NCI-H1417 treated with DMSO at 0.1 percent for 48 hours (cell line): ENCODE measurements around the gene DLX1.

Source experiments
- DNase-seq: peaks from one replicate; lab custom pipeline; 2025; lab: John Stamatoyannopoulos, UW

Gene DLX1

DNA sequence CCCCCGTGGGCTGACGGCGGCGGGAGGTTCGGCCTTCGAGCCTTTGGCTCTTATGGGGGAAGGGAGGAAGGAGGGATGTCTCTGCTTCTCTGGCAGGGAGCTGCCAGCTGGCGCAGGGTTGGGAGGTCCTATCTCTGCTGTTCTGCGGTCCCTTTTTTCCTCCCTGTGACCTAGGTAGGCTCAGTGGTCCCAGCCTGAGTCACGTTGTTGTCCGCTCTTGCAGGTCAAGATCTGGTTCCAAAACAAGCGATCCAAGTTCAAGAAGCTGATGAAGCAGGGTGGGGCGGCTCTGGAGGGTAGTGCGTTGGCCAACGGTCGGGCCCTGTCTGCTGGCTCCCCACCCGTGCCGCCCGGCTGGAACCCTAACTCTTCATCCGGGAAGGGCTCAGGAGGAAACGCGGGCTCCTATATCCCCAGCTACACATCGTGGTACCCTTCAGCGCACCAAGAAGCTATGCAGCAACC, 2.5 kb downstream of the DLX1 start:
- no peak for DNase-seq

DNA sequence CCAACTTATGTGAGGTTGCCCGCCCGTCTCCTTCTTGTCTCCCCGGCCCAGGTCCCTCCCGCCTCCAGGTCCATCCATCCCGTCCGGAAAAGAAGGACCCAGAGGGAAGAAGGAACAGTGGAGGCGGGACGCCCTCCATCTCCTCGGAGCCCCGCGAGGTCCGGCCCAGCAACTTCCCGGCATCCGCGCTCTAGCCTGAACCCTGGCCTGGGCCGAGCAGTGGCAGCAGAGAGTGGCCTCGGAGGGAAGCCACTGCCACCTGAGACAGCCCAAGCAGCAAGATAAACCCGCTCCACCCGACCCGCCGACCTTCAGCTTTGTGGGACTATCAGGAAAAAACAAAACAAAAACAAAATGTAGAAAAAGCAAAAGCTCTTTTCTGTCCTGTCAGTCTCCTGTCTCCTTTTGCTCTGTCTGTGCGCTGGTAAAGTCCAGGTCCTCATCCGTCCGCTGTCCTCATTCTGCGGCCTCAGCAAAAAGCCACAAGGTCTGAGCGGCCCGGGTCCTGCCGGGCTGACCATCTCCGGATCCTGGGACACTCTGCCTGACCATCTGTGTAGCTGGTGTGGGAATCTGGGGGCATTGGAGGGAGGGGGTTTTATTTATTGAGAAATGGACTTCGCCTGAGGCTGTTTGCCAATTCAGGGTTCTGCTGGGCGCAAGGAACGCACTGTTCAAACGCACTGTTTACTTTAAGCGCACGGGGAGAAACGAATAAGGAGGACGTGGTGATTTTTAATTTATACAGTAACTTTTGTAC, 3.1 kb downstream of the DLX1 start:
- no peak for DNase-seq

DNA sequence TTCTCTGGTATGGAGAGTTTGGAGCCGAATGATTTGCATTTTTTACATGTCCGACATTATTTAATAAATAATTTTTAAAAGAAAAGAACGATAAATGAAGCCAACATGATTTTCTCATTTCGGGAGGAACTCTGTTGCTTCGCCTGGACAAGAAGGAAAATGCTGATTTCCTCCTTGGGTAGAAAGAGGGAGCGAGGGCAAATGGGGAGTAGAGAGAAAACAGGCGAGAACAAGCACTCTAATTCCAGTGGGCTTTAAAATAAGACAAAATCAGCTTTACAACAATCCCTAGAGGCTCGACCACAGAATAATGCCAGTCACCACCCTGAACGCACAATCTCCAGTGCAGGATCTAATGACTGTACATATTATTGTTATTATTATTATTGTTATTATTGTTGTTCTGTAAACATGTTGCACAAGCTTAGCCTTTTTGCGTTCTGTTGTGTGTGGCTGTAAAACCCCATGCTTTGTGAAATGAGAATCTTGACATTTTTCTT, 3.7 kb downstream of the DLX1 start:
- DNase-seq, result no peak

DNA sequence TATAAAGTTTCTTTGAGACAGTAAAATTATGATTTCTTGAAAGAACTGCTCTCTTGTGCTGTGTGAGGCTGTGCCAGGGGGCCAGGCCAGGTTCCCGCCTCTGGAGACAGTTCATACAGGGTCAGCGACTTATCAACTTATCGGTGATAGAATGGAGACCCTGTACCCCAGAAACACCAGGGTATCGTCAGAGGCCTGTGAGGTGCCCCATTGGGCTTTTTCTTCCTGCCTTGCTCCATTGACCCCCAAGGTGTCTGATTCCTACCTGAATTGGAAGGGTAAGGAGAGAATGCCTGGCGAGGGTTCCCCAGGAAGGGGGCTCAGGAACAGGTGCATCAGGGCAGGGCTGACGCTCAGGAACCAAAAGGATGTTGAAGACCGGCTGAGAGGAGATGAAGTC, 4.3 kb downstream of the DLX1 start:
- DNase-seq, result no peak

DNA sequence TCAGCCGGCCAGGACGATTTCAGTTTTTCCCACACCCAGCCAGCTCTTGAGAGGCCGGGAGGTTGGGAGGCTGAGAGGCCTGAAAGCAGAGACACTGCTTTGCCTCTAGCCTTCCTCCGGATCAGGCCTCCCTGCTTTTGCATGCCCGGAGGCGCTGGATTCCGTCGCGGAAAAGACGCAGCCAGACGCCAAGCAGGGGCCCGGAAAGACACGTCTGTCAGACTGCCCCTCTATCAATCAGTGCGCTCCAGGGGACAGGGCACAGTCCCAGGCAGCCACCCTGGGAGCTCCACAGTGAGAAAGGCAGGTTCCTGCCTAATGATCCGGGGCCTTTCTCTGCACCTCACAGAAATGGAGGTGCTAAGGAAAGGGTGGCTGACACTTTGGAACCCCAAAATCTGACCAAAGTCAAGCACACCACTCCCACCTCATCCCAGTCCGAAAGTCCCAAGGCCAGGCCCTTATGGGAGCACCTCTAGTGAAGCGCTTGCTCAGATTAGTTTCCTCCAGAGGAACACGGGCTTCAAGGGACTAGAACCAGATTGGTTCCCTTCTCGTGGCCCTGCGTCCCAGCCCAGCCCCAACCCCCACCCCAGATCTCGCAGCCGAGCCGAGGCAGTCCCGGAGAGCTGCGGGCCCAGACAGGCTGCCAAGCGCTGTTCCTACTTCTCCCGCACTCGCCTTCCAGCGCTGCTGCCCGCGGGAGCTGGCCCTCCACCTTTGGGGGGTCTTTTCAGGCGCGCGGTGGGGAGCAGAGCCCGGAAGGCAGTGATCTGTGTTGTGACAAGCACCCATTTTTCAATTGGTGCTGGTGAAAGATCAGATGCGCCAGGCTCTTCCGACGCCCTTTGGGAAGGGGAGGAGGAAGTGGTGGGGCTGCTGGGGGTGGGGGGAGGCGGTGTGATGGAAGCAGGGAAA, 5.0 kb downstream of the DLX1 start:
- DNase-seq, result no peak

DNA sequence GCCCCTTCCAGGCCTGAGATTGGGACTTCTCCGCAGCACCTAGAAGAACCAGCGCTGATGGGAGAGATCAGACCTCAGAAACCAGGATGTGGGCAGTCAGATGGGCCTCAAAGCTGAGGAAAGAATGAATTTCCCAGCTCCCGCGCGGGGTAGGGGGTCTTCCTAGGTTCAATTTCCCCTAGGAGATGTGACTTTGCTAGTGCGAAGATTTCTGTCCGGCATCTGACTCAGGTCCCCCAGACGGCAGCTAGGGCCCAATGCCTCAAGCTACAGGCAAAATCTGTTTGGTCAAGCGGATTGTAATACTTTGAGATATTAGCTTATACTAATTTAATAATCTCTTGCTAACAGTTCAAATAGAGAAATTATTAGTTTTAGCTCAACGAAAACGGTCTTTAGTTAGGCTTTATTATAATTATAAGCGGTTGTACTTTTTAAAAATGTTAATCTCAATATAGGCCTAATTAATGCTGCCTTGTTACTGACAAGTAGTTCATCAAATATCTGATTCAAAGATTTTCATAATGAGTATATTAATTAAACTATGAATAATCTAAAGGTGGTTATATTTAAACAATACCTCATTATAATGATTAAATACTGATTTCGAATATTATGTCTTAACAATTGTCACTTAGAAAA, 5.8 kb downstream of the DLX1 start:
- DNase-seq, result no peak

DNA sequence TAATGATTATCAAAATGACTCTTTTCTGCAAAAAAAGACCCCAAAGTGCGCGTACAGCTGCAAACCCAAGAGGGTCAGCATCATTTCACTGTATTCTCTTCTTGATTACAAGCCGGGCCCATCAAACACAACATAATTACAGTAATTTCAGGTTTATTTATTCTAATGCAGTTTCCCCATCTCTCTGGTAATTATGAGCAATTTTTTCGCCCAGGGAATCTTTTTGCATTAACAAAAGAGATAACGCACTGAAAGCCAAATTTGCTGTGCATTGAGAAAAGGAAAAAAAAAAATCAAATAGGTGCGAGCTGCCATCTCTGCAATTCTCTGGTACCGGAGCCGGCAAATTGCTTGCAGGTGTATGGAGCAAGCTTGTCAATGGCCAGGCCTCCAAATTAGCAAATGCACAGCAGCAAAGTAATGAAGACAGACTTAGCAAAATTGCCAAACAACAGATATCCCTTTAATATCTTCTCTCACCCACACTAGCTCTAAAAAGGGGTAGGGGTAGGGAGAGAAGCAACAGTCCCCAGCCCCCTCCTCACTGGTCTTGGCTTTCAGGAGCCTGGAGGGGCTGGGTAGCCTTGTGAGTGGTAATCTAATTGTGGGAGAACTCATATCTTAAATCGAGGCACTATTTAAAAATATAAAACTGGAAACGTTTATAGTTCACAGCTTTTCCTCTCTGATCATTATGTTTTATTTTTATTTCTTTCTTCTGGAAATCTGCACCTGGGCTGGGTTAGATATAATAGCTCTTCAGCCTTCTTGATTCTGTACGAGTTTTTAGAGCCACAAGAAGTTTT, 6.7 kb downstream of the DLX1 start:
- no peak for DNase-seq

DNA sequence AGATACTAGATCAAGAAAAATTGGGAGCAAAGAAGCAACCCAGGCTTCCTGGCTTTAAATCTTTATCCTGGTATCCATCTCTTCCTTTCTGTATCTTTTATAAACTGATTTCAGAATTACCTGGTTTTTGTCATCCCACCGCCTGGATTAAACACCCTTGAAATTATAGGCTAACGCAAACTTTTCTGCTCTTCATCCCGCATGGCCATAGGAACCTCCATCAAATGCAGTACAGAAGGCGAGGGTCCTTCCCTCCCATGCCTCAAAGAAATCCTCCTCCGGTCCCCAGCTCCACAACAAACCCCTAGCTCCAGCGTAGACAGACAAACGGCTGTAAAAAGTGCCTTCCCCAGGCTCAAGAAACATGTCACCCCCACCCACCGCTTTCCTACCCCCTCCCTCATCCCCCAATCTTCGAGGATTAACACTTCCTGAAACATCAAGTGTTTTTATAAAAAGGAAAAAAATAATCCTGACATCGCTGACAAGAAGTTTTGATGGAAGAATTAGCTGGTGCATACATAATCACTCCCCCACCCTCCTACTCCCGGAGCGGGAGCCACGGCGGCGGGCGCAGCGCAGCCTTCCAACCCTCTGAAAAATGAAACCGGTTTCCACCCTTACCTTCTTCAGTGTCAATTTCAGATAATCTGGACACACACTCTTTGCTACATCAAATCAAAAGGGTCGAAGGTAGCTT, 7.6 kb downstream of the DLX1 start:
- DNase-seq, result no peak

DNA sequence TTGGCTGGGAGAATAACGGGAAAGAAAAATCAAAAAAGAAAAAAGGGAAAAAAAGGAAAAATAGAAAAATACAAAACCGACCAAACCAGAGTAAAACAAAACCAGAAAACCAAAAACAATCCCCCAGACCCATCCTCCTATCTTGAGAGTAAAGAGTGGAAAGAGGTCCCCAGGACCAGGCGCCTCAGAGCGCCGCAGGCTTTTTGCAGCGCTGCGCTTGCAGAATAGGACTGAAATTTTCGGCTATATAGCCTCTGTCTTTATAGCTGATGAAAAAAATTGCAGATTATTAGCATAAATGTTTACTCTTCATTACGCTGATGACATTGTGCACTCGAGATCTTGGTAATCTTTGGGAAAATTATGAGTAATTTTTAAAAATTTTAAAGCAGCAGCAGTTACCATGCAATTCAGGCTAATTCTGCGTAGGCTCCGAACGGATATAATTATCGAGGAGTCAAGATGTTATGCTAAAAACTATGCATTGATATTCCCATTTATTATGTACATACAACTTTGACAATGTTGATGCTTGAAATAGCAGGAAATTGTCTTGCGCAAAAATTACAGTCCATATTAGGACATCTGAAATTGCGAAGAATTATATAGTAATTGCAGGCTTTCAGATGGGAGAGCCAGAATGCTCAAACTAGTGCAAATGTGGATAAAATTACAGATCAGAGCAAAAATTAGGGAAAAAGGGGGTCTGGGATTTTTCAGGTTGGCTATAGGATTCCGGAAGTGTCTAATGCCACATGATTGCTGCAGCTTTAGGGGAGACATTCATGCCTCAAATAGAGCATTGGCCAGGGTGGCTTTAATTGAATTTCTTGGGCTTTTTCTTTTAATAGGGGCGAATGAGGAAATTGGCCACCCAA, 8.3 kb downstream of the DLX1 start:
- no peak for DNase-seq

DNA sequence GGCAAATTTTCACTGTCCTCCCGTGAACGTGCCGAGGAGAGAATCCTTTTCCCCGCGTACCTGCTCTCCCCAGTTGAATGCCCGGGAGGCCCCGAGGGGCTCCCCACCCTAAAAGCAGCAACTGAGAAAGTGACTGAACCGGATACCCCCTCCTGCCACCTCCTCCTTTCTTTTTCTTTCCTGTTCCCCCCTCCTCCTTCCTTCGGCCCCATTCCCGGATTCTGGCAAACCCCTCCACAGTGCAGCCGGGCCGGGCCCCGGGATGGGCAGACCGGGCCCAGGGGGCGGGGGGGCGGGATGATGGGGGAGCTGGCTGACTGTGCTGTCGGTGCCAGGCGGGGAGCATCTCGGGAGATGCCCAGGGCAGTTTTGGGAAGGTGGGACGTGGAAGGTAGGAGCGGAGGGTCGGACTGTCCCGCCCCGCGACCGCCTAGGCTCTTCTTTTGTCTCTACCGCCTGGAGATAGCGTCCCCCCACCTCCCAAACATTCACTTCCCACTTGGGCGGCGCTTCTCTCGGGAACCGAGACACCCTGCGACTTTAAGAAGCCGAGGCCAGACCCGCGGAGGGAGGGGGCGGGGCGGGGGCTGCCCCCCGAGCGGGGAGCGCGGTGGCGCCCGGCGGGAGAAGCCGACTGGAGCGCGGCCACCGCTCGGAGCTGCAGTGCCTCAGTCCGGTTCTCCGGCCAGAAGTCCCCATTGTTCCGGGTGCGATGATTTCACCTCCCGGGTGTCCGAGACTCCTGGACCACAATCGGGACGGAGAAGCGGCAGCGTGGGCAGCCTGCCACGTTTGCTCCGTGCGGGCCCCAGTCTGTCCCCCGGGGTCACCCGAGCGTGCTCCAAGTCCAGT, 9.2 kb downstream of the DLX1 start:
- no peak for DNase-seq

DNA sequence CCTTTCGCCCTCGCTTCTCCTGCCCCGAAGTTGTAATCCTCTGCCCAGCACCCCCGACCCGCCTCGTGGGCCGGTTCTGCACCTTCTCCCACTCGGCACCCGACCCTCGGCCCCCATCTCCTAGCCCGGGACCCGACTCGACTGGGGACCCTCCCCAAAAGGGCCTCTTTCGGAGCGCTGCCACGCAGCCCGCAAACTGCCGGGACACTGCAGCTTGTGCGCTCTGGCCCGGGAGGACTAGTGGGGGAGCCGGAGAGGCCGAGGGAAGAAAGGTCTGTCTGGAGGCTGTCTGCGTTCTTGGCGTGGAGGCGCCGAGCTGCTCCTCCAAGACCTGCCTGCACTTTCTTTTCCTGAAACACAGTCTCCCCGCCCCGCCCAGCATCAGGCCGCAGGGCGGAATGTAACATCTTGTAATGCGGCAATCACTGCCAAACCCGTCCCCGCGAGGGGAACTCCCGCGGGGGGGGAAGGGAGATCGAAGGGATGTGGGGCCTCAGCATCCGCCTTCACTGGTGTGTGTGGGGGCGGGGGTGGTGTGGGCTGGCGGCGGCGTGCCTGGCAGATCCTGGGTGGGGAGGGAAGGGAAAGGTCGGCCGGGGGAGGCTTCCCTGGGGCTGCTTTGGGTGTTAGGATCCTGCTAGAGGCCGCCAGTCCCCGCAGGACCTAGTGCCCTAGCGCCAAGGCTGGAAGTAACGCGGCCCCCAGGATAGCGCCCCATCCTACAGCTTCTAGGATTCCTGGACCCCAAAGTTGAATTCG, 10.0 kb downstream of the DLX1 start:
- no peak for DNase-seq

DNA sequence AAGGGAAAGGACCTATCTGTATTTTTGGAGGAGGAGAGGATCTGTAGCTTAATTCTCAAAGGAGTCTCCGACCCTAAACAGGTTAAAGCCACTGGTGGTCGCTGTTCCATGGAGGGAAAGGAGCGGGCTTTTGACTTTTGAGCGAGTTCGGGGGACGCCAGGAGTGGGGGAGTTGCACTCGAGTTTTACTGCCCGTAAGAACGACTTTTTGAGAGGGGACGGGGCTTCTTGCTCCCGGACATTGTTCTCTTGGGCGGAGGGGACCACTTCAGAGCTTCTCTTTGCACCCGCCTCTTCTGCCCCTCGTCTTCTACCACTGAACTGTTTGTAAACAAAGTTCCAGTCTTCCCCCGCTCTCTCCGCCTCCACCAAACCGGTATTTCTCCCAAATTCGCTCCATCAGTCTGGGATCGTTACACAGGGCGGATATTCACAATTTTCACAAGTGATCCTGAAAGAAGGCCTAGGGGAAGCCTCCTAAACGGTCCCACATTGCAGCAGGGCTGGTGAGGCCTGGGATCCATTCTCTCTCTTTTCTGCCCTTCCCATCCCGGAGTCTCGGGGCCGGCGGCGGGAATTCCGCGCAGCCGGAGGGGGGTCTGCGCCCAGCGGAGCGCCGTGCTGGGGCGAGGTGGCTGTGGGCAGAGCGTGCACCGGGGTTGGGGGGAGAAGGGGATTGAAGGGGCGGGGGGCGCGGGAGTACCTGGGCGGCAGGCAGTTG, 10.8 kb downstream of the DLX1 start:
- no peak for DNase-seq

DNA sequence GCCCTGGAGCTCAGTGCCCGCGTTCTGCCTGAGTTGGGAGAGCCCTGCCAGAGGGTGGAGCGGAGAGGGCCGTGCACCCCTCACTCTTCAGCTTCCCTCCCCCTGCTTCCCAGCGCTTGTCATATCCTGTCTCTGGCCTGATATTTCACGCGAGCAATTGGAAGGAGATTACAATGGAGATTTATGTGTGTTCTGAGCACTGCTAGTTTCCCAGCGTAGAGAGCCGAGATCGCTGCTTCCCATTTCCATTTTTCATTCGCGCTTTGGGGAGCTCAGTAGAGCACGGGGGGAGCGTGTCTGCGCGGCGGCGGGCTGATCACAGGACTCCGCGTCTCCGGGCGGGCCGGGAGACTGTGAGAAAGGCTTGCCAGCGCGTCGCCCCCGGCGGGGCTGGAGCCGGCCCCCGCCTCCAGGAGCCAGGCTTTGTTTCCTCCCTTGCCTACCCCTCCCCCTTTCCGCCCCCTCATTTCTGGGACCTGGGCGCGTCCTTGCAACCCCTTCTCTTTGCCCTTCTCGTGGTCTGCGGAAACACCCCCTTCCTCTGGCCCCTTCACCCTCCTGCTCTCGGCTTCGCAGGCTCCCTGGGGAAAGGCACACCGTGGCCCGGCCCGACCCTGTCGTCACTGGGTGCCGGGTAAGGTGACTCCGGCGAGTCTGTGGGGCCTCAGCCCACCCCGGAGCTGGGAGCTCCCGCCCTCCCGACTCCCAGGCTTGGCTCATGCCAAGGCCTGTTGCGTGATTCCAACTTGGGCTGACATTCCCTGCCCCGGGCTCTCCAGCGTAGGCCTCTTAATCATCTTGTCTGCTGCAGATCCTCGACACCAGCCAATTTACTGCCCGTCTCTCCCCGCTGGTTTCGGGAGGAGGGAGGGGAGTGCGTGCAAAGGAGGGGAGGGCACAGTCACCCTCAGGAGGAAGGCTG, 11.6 kb downstream of the DLX1 start:
- no peak for DNase-seq

DNA sequence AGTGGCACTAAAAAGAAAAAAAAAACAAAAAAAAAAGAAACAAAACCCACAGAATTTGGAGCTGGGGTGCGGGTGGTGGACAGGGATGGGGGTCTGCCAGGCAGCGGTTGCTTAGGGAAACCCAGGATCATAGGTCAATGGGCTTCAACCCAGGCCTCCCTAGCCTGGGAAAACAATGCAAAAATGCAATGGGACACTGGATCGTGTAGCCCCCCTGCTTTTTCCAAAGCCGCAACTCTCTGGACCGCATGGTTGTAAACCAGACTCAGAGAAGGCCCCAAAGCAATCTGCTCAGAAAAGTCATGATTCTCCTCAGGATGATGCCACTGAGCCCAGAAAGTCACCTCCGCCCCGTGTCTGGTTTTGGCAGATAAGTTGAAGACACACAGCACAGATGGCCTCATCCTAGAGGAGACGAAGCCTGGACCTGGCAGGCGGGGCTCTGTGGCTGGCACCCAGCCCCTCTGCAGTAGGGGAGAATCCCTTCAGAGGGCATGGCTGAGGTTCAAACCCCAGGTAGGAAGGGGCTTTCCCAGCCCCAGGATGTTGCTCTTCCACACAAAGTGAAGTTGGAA, 12.3 kb downstream of the DLX1 start:
- DNase-seq, result no peak

DNA sequence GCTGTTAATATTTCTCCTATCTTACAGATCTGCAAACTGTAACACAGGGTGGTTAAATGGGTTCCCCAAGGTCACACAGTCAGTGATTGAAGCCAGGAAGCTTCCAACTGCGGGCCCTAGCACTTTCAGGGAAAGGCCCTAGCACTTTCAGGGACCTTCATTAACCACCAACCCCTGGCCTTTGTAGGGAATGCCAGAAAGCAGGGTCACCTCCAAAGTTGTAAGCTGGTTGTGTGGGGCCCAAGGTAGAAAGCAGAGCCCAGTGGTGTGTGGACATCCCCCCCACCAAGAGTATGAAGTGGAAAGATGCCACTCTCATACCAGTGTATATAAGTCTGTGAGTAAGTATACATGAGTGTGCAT, 13.0 kb downstream of the DLX1 start:
- DNase-seq, result no peak
